GM19238 (cell line): ENCODE data around the gene IL17REL.
A peak's percentile ranks its signal among the peaks of the same experiment; 100 is the strongest.

Experiments
- DNase-seq: peaks from one replicate; pipeline ENCODE4 v3.0.0; 2011; ENCODE audit warnings: low spot score; ENCODE audit not compliant: insufficient read length

The IL17REL gene

DNA sequence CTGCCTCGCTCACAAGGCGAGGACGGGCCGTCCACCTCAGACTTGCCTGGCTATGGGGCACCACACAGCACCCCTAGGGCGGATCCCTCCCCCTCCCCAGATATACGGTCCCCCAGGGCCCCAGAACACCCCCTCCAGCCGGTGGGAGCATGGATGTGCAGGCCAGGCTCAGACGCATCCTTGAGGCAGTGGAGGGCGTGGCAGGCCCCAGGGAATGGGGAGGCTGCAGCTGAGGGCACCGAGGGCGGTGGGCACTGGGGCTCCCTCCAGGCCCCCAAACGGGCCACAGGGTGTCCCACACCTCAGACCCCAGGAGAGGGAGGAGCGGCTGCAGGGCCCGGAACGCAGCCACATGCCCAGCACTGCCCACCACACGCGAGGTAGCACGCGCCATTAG, 33.5 kb upstream of the IL17REL start:
- no peak for DNase-seq

DNA sequence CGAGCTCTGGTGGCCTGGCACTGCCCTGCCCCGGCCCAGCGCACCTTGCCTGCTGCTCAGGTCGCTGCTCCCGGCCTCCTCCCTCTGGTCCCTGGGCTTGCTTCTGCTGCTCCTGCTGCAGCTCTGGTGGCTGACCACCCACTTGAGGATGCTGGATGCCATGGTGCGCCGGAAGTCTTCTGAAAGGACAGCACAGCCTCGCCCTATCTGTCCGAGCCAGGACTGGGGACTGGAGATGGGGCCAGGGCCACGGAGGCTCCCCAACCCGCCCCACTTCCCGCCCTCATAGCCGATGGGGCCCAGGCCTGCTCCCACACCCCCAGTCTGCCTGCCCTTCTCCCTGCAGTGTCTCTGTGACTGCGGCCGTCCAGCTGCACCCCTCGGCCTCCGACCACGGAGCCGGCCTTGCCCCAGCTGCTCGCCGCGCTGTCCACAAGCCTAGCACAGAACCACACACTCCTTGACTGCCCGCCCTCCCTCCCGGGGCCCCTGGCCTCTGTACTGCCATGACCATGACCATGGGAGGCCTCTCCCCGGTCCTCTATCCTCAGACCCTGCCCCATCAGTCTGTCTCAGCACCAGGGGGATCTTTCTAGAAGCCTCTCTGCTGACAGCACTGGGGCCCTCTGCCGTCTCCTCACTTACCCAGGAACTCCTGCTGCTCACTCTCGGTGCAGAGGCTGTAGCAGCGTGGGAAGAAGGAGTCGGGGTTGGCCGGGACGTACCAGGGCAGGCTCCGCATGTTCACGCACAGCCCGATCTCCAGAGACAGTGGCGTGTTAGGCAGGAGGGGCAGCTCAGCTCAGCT, 32.9 kb upstream of the IL17REL start:
- DNase-seq, result no peak

GRCh38 chr22:50044485-50045118, 32.0 kb upstream of the IL17REL start:
- DNase-seq, result no peak

DNA sequence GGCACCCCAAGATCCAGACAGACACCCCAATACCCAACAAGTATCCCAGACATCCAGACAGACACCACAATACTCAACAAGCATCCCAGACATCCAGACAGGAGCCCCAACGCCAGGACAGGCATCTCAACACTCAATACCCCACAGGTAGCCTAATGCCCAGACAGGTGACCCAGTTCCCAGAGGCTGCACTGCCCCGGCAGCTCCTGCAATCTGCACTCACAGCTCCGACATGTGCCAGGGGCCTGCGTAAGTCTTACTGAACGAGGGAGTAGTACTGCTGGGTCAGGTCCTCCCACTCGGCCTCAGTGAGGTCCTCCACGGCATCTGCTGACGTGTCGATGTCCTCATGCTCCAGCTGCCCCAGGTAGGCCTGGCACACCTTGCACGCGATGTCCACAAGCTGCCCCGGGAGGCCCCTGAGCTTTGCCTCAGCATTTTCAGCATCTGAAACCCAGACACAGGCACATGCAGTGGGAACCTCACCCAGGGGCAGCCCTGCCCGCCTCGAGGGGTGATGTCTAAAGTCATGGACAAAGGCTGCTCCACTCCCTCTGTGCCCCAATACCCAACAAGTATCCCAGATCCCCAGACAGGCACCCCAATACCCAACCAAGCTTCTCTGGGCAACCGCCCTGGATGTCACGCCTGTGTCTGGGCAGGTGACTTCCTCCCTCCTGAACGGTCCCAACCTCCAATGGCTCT, 28.9 kb upstream of the IL17REL start:
- no peak for DNase-seq

GRCh38 chr22:50040717-50041116, 28.2 kb upstream of the IL17REL start:
- no peak for DNase-seq

- DNase-seq, result no peak
Measured at GRCh38 chr22:50039669-50040443, 27.3 kb upstream of the IL17REL start.

DNA sequence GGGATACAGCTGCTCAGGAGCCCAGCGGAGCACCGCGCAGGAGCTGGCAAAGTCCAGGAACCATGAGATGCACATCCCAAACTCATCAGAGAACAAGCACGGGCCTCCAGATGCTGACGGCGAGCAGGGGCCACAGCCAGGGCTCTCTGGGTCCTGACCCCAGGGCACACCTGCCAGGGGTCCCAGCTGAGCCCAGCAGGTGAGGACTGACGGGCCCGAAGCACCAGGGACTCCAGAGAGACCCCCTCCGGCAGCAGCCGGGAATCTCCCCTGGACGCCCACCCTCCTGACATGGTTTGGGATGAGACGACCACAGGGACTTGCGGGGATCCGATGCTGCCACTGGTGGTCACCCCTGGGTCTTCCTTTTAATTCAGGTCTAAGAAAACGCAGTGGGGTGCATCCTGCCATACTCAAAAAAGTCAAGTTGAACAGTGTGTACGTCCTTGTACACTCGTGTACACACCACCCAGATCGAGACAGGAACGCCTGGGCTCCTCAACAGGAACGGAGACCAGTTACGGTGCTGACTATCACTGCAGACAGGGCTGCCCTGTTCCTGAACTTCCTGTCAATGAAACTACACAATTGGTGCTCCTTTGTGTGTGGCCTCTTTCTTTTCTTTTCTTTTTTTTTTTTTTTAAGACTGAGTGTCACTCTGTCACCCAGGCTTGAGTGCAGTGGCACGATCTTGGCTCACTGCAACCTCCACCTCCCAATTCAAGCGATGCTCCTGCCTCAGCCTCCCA, 23.6 kb upstream of the IL17REL start:
- DNase-seq, result no peak

DNA sequence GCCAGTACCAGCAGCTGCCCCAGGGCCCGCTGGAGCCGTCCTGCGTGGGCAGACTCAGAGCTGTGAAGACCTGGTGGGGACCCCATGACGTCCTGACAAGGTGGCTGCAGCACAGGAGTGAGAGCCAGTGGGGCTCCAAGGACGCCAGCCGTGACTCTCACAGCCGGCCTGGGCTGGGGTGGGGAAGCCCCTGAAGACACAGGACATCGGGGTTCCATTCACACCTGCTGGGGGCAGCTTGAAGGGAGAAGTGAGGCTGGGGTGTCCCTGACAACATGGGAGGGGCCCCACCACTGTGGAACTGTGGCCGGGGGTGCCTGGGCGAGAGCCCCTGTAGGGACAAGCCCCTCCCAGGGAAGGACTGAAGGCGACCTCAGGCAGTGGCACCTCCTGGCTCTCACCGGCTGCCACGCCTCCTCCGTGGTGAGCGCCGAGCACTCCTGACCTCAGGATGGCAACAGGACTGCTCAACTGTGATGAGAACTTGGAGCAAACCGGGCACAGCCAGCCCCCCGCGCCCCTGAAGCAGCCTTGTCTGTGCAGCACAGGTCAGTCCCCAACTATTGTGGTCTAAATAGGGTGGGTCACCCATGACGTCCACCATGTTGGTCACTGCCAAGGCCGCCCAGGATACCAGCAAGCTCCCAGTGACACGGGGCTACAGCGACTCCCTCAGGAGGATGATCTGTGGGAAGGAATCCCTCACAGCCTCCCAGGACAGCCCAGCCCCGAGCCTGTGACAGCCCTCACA, 22.7 kb upstream of the IL17REL start:
- no peak for DNase-seq

DNA sequence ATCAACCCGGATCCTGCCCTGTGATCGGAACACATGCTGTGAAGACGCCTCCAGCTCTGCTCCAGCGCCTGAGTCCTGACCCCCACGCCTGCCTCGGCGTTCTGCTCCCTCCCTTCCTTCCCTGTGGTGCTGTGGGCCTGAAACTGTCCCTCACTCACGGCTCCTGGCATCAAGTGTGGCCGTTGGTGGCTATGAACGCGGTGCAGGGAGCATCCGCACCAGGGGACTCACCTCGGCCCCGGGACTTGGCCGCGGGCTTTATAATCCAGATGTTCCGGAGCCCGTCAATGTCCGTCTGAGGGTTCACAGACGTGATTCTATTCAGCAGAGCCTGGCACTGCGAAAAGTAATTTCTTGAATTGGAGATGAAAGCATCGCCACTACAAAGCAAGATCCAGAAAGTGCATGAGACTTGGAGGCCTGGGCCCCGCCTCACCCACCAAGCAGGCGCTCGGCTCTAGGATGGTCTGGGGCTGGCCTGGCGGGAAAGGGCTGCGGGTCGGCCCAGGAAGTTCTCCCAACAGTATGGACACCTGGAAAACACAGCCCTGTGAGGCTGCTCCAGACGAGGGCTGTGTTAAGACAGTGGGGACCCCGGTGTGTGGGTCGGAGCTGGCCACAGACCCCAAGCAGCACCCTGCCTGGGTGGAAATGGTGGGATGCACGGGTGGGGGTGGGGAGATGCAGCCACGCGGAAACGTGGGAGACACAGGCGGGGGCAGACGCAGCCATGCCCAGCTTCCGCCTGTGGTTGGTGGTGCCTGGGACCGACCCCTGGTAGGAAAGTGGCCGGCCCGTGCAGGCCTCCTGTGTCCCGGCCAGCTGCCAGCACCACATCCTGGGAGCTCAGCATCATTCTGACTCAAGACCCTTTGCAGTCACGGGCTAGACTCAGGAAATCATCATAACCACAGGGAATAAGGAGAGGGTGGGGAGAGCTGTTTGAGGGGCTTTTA, 21.8 kb upstream of the IL17REL start:
- DNase-seq, result no peak

DNA sequence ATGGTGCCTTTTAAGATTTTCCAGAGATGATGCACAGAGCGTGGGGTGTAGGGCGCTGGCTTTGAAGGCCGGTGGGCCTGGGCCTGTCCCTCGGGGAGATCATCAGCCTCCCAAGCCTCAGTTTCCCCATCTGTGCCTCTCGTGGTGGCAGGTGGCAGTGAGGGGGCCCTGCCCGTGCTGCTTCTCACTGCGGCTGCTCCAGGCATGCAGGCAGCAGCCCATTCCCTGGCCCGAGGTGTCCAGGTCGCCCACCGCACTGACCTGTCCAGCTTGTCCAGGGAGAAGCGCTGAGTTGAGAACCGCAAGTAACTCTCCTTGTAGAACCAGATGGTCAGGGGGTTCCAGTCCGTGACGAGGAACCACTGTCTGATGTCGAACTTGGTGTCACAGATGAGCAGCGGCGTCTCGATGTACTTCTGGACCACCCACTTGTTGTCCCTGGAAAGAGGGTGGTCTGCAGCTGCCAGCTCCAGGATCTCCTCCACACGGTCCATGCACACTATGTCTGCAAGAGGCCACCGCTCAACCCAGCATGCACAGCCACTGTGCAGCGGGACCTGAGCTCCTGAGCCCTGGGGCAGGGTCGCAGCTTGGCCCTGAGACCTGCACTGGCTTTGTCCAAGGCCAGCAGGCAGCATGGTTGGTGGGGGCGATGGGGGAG, 20.5 kb upstream of the IL17REL start:
- DNase-seq, result no peak

DNA sequence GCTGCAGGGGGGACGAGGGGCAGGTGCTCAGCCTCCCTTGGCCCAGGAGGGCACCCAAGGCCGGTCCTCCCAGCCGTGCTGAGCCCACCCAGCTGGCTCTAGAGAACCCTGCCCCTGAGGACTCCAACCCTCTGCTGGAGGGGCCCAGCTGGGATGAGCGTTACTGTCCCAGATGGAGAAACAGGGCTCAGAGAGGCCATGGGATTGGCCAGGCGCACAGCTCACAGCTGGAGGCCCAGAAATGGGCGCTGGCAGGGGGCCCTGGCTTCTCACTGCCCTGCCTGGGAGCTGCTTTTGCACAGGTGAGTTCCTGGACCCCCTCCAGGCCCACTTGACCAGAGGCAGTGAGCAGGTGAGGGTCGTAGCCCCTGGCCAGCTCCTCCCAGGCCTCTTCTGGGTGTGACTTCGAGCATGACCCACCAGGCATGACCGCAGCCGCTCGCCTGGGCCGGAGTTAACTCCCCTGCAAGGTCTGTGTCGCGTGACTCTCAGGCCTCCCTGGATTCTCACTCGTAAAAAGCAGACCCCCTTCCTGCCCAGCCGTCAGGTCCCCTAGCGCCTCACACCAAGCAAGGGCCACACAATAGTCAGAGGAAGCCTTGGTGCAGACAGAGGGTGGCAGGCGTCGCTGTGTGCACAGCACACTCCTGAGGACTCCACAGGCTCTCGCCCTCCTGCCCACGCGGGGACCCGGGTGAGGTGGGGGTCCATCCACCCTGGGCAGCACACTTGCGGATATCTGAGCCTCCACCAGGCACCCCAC, 19.7 kb upstream of the IL17REL start:
- no peak for DNase-seq

- no peak for DNase-seq
Measured at GRCh38 chr22:50031189-50032091, 18.9 kb upstream of the IL17REL start.

- DNase-seq, result peak; percentile 93
Measured at GRCh38 chr22:50030297-50031188, 18.0 kb upstream of the IL17REL start.

GRCh38 chr22:50027639-50028537, 15.3 kb upstream of the IL17REL start:
- no peak for DNase-seq

- no peak for DNase-seq
Measured at GRCh38 chr22:50025993-50026392, 13.4 kb upstream of the IL17REL start.
